ENCODE results near the gene TUBB3.
A peak's percentile ranks its signal among the peaks of the same experiment; 100 is the strongest.
"Not testable (repeated sequence)": the region's sequence is repeated elsewhere in the genome, so short reads cannot be mapped to it uniquely, and the experiment has no call there.

The TUBB3 gene
- 0.07 to 2.5 (median 0.30) reads per million in 17 experiments for total RNA-seq

GRCh38 chr16:89922884-89923639, at the start of gene TUBB3:
TSS of gene TUBB3 (plus strand) at chr16:89923342. CDS start at chr16:89923402, 60 bp downstream.
- peak; percentile 76 to 92 (median 82) for DNase-seq

GRCh38 chr16:89873972-89874689, 49.0 kb upstream of the TUBB3 start:
- DNase-seq = peak; percentile 99 to 100 (median 99)

GRCh38 chr16:89879123-89879522, 44.0 kb upstream of the TUBB3 start:
- DNase-seq = not testable (repeated sequence)

- no peak for DNase-seq
These were observed 42.4 kb upstream of the TUBB3 start for GRCh38 chr16:89880477-89881367.

GRCh38 chr16:89881368-89881730, 41.8 kb upstream of the TUBB3 start:
- no peak for DNase-seq

- DNase-seq = no peak
These were observed 39.6 kb upstream of the TUBB3 start for GRCh38 chr16:89883346-89884040.

- no peak for DNase-seq
These were observed 39.1 kb upstream of the TUBB3 start for GRCh38 chr16:89884041-89884421.

- DNase-seq = no peak
These were observed 35.9 kb upstream of the TUBB3 start for GRCh38 chr16:89887243-89887642.

- no peak for DNase-seq
These were observed 32.9 kb upstream of the TUBB3 start for GRCh38 chr16:89890200-89890599.

GRCh38 chr16:89890886-89891657, 32.1 kb upstream of the TUBB3 start:
- DNase-seq = peak in 1 of 4 experiments; percentile 9

- no peak for DNase-seq
These were observed 31.0 kb upstream of the TUBB3 start for GRCh38 chr16:89892055-89892630.

GRCh38 chr16:89892635-89893034, 30.5 kb upstream of the TUBB3 start:
- no peak for DNase-seq

- no peak for DNase-seq
These were observed 29.2 kb upstream of the TUBB3 start for GRCh38 chr16:89893642-89894548.

GRCh38 chr16:89895482-89896250, 27.5 kb upstream of the TUBB3 start:
- no peak for DNase-seq

GRCh38 chr16:89897204-89897603, 25.9 kb upstream of the TUBB3 start:
- no peak for DNase-seq

- no peak for DNase-seq
These were observed 24.8 kb upstream of the TUBB3 start for GRCh38 chr16:89898201-89898967.

GRCh38 chr16:89899879-89900481, 23.2 kb upstream of the TUBB3 start:
- DNase-seq = peak in 1 of 4 experiments; percentile 1

GRCh38 chr16:89900885-89901284, 22.3 kb upstream of the TUBB3 start:
- peak in 1 of 4 experiments; percentile 1 for DNase-seq
